GM10248 (cell line): Measurements from ENCODE around the gene SYT3.
"Not testable (repeated sequence)": the region's sequence is repeated elsewhere in the genome, so short reads cannot be mapped to it uniquely, and the experiment has no call there.

Experiments
- CTCF ChIA-PET: fragments of 300-600 bp; sonication (Branson Sonifier 250); formaldehyde crosslinking; extraction: SDS; loops from one replicate; lab custom pipeline; 2021; ENCODE audit warnings: antibody characterized with exemption; lab: Yijun Ruan, JAX
- POLR2A ChIA-PET: fragments of 350-650 bp; sonication (Branson Sonifier 250); formaldehyde crosslinking; extraction: SDS; loops from one replicate; lab custom pipeline; 2020; ENCODE audit warnings: antibody characterized with exemption; lab: Yijun Ruan, JAX
- DNase-seq: peaks from one replicate; pipeline ENCODE4 v3.0.0; 2012; ENCODE audit errors: extremely low spot score
- TF ChIP-seq, protein P1 (sequence below): IDR thresholded peaks from 2 replicates; pipeline ENCODE4 v1.5.1; 2012; ENCODE audit warnings: mild to moderate bottlenecking, low read depth; ENCODE audit errors: extremely low read depth, missing control alignments, control extremely low read depth

Gene SYT3

DNA sequence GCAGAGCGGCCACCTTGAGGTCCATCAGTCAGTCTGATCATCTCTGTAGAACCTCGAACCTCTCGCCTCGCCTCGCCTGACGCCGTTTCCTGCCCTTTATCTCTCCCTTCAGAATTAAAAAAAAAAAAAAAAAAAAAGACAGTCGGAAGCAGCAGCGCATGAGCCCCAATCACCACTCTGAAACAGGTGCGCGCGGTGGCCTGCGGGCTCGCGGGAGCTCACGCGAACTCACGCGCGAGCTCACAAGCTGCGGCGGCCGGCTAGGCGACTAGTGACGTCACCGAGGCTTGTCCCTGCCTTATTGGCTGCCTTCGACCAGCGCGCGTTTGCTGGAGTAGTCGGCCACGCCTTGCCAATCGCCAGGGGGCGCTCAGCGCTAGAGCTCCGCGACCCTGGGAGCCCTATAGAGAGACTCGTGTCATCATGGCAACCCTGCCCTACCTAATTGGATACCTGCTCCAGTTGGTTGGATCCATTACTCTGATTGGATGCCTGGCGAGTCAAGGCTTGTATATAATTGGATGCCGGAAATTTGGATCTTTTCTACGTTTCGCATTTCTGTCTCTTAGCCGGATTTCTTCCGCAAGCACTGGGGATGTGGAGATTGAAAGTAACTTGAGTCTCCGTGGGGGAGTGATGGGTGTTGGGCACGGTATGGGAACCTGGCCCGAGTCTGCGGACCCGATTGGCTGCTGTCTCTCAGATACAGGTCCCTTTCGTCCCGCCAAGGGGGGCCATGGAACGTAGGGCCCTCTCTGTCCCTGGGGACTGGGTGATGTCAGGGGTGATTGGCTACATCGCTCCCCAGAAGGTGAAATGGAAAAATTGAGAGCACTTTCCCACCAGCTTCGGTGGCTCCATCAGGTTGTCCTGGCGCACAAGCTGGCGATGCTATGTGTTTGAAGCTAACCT is 31.6 kb downstream of the SYT3 start:
- DNase-seq = peak; percentile 88
- ChIA-PET CTCF (no interaction called here), POLR2A (interaction anchor here (0.7 kb wide), 1 partner anchor 285 kb away, joined by 8 read pairs; no protein-coding TSS in a partner anchor)
- TF ChIP-seq, protein P1, sequence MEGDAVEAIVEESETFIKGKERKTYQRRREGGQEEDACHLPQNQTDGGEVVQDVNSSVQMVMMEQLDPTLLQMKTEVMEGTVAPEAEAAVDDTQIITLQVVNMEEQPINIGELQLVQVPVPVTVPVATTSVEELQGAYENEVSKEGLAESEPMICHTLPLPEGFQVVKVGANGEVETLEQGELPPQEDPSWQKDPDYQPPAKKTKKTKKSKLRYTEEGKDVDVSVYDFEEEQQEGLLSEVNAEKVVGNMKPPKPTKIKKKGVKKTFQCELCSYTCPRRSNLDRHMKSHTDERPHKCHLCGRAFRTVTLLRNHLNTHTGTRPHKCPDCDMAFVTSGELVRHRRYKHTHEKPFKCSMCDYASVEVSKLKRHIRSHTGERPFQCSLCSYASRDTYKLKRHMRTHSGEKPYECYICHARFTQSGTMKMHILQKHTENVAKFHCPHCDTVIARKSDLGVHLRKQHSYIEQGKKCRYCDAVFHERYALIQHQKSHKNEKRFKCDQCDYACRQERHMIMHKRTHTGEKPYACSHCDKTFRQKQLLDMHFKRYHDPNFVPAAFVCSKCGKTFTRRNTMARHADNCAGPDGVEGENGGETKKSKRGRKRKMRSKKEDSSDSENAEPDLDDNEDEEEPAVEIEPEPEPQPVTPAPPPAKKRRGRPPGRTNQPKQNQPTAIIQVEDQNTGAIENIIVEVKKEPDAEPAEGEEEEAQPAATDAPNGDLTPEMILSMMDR = peak; percentile 17

DNA sequence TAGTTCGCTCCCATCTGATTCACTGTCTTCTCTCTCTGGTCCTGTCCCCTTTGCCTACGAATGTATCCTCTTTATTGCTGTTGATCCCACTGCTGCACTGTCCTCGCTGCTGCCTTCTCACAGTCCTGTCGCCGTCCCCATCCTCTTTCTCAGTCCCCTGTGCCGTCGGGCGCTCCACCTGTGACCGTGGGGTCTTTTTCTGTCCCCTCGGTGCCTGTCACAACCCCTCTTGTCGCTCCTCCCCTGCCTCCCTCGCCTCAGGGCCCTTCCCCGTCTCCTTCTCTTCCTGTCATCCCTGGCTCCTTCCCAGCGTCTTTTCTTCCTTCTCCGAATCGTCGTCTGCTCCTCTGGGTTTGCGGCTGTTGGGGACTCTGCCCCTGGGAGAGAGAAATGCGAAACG is 32.3 kb downstream of the SYT3 start:
- TF ChIP-seq, protein P1 = no peak
- ChIA-PET POLR2A (no interaction called here), CTCF (no interaction called here)
- no peak for DNase-seq

DNA sequence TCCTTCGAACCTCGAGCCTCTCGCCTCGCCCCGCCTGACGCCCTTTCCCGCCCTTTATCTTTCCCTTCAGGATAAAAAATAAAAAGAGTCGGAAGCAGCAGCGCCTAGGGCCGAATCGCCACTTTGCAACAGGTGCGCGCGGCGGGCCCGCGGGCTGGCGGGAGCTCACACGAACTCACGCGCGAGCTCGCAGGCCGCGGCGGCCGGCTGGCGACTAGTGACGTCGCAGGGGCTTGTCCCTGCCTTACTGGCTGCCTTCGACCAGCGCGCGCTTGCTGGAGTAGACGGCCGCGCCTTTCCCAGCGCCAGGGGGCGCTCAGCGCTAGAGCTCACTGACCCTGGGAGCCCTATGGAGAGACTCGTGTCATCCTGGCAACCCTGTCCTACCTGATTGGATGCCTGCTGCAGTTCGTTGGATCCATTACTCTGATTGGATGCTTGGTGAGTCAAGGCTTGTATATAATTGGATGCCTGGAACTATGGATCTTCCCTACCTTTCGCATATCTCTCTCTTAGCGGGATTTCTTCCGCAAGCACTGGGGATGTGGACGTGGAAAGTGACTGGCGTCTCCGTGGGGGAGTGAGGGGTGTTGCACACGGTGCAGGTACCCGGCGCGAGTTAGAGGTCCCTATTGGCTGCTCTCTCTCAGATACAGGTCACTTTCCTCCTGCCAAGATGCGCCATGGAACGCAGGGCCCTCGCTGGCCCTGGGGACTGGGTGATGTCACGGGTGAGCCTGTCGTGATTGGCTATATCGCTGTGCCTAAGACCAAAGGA is 33.4 kb downstream of the SYT3 start:
- DNase-seq, POLR2A ChIA-PET, CTCF ChIA-PET: not testable (repeated sequence)

DNA sequence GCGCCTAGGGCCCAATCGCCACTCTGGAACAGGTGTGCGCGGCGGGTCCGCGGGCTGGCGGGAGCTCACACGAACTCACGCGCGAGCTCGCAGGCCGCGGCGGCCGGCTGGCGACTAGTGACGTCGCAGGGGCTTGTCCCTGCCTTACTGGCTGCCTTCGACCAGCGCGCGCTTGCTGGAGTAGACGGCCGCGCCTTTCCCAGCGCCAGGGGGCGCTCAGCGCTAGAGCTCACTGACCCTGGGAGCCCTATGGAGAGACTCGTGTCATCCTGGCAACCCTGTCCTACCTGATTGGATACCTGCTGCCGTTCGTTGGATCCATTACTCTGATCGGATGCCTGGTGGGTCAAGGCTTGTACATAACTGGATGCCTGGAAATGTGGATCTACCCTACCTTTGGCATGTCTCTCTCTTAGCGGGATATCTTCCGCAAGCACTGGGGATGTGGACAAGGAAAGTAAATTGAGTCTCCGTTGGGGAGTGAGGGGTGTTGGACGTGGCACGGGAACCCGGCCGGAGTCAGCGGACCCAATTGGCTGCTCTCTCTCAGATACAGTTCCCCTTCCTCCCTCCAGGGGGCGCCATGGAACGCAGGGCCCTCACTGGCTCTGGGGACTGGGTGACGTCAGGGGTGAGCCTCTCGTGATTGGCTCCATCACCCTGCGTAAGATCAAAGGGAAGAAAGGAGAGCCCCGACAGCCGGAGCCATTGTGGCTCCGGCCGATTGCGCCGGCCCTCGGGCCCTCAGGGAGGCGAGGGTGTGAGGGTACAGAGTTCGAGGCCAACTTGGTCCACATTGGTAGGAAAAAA is 35.2 kb downstream of the SYT3 start:
- POLR2A ChIA-PET, CTCF ChIA-PET, DNase-seq: not testable (repeated sequence)

DNA sequence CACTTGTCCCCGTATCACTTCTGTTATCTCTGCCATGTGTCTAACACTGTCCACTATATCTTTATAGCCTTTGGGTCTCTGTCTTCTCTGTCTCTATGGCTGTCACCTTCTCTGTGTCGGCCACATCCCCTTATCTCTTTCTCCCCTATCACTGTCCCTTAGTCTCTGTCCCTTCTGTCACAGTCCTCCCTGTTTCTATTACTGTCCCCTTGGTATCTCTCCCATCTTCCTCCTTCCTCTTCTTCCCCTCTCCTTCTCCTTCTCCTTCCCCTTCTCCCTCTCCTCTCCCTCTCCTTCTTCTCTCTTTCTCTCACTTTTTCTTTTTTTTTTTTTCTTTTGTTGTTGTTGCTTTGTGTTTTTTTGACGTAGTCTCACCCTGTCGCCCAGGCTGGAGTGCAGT is 36.7 kb downstream of the SYT3 start:
- no peak for DNase-seq
- ChIA-PET CTCF (no interaction called here), POLR2A (no interaction called here)
- TF ChIP-seq, protein P1 = no peak

DNA sequence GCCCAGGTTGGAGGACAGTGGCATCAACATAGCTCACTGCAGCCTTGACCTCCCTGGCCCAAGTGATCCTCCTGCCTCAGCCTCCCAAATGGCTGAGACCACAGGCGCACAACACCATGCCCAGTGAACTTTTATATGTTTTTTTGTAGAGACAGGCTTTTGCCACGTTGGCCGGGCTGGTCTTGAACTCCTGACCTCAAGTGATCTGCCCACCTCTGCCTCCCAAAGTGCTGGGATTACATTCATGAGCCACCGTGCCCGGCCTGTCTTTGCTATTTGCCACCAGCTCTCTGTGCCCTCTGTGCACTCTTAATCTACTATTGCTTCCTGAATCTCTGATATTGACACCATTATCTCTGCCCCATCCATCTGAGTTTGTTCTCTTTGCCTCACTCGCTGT is 37.2 kb downstream of the SYT3 start:
- TF ChIP-seq, protein P1 = no peak
- ChIA-PET CTCF (no interaction called here), POLR2A (no interaction called here)

DNA sequence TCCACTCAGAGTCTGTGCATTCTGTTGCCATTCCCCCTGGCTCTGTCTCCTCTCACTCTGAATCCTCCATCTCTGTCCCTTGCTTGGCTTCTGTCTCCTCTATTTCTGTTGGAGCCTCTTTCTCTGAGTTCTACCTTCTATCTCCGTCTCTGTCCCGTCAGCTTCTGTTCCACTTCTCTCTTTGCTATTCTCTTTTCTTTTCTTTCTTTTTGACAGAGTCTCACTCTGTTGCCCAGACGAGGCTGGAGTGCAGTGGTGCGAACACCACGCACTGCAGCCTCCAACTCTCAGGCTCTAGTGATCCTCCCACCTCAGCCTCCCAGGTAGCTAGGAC is 37.6 kb downstream of the SYT3 start:
- TF ChIP-seq, protein P1 = no peak
- ChIA-PET CTCF (no interaction called here), POLR2A (no interaction called here)
- DNase-seq = no peak

More for the DNA sequence above, 37.2 kb downstream of the SYT3 start:
- no peak for DNase-seq
